NCI-H82 treated with DMSO at 0.1 percent for 48 hours (cell line): Measurements from ENCODE around the gene LDB2.

Source experiments
- DNase-seq: peaks from one replicate; lab custom pipeline; 2025; ENCODE audit not compliant: unreplicated experiment; lab: John Stamatoyannopoulos, UW

Gene LDB2

DNA sequence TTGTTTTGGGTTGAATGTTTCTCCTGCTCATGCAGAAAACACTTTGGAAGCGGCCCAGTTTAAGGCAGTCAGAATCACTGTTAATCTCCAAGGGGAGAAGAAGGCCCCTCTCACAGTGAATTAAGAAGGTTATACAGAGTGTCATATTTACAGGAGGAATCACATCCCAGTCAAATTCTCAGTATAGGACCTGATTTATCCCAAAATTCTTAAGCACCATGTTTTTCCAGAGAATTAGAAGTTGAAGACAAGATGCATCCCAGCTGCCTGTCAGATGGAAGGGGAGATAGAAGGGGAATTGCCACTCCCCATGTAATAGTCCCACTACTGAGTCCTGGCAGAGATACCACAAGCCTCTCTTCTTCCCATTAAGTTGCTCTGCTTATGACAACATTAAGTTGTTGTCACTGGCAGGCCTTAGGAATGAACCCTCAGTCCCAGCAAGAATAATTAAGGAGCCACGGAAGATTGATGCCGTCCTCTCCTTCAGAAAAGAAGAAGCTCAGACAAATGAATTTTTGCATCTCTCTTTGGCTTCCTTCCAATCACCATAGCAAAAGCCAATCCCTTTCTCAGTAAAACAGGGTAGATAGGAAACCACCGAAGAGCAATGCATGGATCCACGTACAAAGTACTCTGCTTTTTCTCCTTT lies 138.4 kb downstream of the LDB2 start:
- no peak for DNase-seq

DNA sequence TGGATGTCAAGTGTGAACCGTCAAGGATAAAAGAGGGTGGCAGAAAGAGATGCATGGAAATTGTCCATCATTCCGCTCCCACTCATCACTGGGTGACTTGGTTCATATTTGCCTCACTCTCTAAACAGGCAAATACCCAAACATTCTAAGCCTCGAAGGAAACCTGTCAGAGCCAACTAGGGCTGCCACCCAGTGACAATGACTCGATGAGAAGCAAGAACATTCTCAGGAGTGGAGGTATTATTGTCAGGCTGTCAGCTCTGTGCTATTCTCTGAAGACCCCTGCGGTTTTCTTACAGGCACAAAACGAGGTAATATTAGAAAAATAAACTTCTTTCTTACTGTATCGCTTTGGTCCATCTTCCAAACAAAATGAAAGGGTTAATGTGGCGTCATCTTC lies 139.6 kb downstream of the LDB2 start:
- no peak for DNase-seq

DNA sequence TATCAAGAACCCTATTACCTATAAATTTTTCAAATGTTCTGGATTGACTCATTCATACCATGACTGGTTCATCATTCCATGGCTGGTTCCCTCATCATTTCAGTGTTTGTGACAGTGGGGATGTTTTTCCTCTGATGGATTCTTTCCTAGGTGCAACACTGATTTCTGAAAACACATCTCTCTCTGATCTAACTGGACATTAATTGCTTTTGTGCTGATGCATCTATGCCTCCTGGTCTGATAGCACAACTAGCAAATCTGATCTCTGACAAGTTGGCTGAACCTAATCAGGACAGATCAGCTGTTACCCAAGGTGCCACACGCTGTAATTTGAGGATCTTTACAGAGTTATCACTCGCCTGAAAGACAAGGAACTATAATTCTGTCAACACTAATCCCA lies 140.2 kb downstream of the LDB2 start:
- DNase-seq, result no peak

DNA sequence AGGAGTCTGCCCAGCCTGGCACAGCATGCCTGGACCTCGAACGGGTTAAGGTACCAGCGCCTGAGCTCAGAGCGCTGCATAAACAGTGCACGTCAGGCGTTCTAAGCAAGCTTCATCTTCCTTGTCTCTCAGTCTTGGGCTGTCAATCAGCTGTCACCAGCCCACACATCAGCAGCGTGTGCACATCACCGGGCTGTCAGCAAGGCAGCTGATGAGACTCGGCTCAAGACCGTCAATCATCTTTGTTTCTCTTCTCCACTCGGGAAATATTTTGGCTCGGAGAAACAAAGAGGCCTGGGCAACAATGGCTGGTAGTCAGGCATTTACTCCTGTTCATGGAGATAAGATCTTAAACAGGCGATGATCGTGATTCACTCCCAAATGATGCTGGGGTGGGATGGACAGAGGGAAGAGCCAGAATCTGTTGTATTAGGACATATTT lies 141.3 kb downstream of the LDB2 start:
- DNase-seq, result no peak

DNA sequence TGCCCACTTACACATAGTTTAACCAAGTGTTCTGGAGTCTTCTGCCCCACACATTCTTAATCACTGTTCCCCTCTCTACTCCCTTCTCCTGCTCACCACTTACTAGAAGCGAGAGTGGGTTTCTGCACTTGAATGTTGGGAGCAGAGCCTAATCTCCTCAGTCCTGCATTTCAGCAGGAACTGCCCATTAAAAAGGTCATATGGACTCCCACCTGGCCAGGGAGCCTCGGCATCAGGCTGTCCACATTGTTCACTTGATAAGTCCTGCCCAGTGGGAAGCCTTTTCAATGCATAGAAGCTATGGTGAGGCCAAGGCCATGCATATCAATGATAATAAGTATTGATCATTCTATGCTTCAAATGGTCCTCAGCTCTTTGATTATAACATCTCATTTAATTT lies 144.3 kb downstream of the LDB2 start:
- DNase-seq, result no peak

DNA sequence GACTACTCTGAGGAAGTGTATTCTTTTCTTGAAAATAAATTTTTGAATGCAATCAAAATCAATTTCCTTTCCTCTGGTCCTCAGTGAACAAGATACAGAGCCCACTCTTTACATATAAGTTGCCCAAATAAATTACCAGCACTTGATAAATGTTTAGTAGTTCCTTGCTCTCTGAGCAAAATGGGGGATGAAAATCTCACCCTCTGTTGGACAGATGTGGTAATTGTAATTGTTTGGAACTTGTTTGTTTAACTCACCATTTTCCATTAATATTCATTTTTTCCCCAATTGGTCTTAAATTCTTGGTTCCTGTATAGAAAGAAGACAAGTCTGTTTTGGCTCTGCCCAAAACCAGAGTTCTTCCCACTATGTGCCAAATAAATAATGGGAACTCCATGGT lies 146.3 kb downstream of the LDB2 start:
- no peak for DNase-seq

DNA sequence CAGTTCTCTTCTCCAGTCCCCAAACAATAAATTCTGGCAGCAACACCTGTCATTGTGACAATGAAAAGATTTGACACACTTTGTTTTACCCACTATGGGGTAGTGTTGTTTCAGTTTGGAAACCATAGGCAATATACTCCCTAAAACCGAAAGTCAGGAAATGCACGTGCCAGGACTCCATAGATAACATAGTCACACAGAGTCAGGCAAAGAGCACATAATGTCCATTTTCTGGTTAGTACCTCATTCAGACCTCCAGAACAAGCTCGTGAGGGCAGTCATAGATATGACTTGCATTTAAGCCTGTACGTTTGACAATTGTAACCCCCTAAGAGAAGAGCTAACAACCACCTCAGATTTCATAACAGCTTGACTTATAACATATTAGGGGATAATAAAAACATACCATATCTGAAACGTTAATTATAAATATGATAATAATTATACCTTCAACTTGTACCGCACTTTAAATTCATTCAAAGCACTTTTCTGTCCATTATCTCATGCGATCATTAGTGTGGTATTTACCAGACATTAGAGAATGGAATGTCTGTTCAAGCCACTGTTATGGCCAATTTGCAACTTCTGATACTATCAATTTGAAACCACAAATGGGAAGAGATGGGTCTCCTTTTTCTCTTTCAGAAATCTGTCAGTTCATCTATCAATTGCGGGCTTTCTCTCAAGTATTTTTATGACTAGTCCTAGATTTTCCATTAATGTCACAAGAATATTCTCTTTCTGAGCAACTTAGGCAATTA lies 147.4 kb downstream of the LDB2 start:
- DNase-seq, result no peak

DNA sequence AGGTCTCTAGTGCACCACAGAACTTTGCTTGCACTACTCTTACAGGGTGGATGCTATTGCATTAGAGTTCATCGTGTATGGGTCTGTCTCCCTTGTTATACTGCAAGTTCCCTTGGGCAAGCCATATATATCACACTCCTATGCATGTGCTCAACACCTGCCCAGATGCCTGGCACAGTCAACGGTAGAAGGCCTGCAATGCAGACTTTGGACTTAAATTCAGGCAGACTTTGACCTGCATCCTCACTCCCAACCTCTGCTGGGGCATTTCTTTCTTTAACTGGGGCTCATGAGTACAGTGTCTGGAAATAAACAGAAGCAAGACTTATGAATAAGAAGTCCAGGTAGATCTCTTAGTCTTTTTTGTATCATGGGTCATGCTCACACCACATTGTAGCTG lies 148.2 kb downstream of the LDB2 start:
- DNase-seq, result no peak

DNA sequence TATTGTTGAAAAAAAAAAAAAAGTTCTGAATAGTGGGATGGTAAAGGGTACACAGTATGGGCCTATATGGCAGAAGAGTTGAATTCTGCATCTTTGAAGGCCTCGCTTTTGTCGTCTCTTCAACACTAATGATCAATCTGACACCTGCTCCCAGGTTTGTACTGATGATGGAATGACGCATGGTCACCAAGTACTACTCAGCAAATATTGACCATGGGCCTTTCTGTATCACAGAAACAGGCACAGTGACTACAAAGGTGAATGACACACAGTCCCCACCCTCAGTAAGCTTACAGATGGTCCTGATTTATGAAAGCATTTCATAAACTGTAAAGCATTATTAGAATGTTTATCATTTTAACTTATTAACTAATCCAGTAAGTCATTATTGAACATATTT lies 152.6 kb downstream of the LDB2 start:
- no peak for DNase-seq

DNA sequence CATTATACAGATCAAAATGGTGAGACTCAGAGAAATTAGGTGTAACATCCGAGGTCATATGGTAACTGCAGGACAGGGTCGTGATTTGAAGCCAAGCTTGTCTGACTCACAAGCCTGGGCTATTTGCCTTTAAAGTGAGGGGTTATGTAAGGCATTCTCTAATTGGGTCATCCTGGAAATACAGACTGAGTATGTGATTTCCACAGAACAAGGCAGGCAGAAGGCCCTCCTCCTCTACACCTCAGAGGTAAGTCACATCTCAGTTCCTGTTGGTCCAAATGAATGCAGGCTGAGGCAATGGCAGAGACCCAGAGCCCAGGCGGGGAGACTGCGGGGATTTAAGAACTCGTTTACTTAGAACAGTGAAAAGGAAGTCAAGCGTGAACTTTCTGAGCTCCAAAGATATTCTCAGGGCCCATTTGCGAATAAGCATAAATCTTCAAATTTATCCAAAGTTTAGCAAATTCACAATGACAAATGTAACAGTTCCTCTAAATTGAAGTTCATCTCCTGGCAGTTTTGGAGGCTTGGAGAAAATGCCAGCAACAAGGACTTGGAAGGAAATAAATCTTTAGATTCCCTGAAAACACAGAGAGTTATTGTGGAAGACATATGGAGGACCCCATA lies 153.3 kb downstream of the LDB2 start:
- DNase-seq, result no peak

DNA sequence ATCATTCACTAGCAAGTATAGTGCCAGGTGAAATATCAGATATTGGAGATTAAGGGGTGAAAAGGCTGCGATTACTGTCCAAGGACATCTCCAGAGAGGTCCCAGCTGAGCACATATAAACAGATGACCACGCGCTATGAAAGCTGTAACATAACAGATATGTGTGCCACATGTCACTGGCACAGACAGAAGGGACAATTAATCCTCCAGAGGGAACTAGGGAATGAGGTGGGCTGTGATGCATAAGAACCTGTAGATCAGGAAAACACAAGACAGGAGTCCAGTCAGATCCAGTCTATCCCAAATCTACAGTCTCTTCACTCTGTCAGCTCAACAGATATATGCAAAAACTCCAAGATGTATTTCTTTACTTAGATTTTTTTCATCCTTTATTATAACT lies 157.2 kb downstream of the LDB2 start:
- DNase-seq, result no peak

DNA sequence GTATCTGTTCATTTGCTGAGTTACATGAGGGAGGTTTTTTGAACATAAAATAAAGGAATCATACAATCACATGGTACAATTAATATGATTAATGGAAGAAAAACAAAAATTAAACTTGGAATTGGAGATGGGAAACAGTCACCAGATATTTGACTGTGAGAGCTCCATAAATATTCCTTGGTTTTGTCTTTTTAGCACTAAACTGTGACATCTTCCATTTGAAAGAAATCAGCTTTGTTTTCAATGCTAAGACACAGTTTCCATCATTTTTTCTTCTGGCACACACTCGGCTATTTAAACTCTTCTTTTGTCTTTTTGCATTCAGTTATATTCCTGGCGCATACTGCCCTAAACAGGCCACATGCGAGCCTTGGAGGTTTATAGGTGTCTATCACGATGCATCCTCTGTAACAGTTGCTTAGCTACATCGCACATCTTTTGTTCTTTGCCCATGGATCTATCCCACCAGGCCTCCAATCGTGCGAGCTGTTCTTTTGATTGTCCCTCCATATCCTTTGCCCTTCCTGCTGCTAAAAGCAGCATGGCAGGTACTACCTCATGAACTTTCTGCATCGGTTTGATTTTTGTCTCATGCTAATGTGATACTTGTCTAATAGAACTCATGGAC lies 158.3 kb downstream of the LDB2 start:
- no peak for DNase-seq

DNA sequence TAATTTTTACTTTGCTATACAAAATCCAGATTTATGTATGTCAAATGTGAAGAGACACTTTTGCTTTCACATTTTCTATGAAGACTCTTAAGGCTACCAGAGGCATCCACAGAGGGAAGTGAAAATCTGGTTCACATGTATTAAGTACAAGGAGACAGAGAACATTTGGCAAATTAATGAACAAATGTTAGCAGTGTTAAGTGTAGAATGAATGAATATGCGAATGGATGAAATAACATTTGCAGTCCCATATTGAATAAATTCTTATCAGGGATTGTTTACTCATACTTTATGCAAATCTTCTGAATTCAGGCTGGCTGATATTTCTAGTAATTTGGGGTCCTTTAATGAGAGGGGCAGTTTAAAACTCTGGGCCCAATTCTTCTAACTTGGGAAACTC lies 159.9 kb downstream of the LDB2 start:
- DNase-seq, result no peak

DNA sequence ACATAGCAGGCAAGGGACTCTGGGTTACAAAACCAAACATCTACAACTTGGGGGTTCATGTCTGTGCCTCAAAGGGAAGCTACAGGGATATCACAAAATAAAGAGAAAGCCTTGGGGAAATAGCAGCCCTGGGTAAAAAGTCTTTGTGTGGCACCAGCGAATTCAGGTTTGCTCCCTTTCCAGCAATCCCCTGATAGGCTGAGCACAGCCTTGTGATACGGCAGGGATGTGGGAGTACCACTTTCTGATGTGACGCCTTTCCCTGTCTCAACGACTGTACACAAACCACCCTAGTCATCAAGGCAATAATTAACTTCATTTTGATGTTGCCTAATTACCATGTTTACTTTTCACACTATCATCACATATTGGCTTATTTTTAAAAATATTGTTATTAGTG lies 164.9 kb downstream of the LDB2 start:
- no peak for DNase-seq

DNA sequence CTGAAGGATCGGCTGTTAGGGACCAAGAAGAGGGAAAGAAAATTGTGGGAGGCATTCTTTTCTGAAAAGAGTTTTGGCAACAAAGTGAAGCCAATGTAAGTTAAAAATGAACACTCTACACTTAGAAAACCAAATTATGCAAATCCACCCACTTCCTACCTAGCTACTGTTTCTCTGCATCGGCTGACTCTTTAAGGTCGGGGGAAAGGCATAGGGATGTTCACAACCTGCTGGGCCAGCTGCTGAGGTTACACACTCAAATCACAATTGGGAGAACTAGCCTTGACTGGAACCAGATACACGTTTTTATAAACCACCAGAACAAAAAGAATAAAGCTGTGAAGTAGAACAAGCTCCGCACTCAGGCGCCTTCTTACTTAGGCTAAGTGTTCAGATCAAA lies 165.7 kb downstream of the LDB2 start:
- DNase-seq, result no peak

DNA sequence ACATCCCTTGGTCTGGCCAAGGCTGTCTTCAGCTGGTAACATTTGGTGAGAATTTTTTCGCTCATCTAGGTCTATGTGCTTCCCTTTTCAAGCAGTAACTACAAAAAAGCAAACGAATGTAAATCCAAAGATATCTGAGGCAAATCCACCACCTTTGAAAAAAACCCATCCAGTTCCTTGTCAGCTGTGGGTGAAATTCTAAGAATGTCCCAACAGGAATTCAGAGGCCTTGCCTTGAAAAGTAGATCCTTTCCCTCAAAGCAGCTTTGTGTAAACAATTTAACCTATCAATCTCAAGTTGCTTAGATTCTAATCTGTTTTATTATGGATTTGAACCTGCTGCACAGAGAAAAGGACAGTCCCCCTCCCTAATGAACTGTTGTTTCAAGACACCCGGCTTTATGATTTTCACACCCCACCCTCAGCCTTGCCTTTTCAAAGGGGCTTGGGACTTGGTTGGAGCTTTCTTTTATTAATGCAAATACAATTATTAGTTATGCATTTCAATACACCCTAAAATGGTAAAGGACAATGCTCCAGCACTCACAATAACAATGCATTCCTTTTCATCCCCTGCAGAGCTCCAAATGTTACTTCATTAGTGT lies 166.6 kb downstream of the LDB2 start:
- no peak for DNase-seq

DNA sequence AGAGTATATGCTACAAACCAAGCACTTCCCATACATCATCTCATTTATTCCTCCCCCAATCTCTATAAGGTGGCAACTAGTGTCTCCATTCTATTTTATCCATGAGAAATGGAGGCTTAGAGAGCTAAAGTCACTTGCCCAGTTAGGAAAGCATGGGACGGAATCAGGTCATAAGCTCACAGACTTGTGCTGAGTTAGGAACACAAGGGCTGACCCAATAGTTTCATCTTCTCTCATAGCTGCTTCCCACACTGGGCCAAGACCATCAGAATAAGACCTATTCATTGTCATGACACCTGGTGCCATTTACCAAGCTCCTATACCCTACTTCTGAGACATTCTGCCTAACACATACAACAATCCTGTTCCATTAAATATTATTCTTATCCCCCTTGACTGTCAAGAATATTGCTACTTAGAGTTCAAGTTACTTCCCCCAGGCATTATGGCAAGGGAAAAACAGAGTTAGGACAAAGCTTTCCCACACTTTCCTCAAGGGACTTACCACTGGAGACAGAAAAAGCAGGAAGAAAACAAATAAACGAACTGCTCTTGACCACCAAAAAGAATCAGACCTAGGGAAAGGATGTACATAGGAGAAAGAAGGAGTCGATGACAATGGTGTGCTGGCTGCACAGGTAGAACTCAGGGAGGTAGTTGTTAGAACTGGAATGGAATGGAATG lies 167.8 kb downstream of the LDB2 start:
- DNase-seq, result no peak

DNA sequence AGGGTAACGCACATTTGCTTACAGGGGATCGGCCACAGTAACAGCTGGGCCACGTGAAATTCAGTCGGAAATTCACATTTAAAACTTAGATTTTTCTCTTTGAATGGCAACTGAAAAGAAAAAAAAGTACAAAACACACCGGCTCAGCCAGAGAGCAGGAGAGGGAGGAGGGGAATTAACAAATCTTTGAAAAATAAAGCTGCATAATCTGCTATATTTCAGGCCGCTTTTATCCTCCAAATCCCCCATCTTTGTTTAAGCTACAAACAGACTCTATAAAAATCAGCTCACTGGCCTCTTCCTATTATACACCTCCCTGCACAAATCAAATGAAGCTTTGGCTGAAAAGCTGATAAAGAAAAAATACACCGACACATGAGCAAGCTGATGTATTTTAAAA lies 169.1 kb downstream of the LDB2 start:
- no peak for DNase-seq

DNA sequence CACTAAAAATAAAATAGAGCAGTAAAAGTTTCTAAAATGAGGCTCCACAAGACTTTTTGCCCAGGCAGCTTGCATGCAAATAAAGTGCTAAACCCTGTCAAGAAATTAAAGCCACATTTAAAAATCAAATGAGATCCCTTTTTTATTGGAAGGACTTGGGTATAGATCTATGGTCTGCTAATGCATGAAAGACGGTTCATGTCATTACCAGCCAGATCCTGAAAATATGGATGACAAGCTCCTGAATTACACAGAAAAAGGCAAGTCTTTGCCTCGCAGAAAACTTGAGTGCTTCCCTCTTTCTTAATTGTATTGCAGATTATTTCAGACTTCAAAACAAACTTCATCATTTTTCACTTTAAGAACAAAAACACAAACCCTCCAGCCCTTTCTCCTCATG lies 169.6 kb downstream of the LDB2 start:
- no peak for DNase-seq

DNA sequence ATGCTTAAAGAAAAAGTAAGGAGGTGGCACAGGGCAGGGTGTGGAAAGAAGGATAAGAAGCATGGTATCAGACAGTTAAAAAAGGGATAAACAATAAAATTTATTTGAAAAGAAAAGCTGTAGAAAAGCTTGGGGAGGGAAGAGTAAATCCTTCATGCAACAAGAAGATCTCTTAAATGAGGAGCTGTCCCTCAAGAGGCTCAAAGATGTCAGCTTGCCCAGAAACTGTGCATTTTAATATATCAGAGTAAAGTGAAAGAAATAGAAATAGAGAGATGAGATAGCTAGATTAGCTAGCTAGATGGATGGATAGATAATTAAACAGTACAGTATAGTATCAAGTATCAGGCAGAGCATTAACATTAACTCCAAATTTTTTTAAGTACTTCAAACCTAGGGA lies 170.3 kb downstream of the LDB2 start:
- no peak for DNase-seq

DNA sequence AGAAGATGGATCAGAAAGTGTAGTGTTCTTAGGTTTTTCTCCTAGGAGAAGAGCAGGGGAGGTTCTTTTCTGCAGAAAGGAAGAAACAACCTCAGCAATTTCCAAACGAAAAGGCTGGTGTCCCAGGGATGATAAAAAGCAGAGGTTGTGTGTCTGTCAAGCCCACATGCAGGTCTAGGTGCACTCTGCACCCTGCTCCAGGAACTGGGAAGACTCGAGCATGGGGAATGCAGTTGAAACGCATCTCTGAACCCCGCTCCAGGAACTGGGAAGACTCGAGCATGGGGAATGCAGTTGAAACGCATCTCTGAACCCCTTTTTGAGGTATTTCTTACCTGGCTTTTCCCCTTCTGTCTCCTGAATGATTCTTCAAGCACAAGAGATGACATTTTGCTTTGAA lies 171.2 kb downstream of the LDB2 start:
- DNase-seq, result no peak
